Trophoblast cell (in vitro differentiated cells and primary cell): ENCODE results near the gene VPS13D.

Source experiments
- DNase-seq, 2 donors: peaks; one replicate each; pipeline ENCODE4 v3.0.0-alpha.2; 2016
- H2AFZ ChIP-seq: 2 replicates; pipeline ENCODE4 v1.6.1; 2013; ENCODE audit warnings: low read length, moderate library complexity, mild to moderate bottlenecking; ENCODE audit not compliant: insufficient read depth, poor library complexity
- H2AK5ac ChIP-seq: 2 replicates; pipeline ENCODE4 v1.6.1; 2013; ENCODE audit warnings: mild to moderate bottlenecking, low read length
- H2BK120ac ChIP-seq: 2 replicates; pipeline ENCODE4 v1.6.1; 2013; ENCODE audit warnings: low read length, mild to moderate bottlenecking, moderate library complexity; ENCODE audit not compliant: insufficient read depth, poor library complexity
- H2BK12ac ChIP-seq: 2 replicates; pipeline ENCODE4 v1.6.1; 2013; ENCODE audit warnings: mild to moderate bottlenecking, low read length, moderate library complexity
- H2BK5ac ChIP-seq: 2 replicates; pipeline ENCODE4 v1.6.1; 2013; ENCODE audit warnings: low read length, low read depth, moderate library complexity, mild to moderate bottlenecking; ENCODE audit not compliant: poor library complexity
- H3K14ac ChIP-seq: 2 replicates; pipeline ENCODE4 v1.6.1; 2013; ENCODE audit warnings: mild to moderate bottlenecking, low read length
- H3K18ac ChIP-seq: 2 replicates; pipeline ENCODE4 v1.6.1; 2013; ENCODE audit warnings: mild to moderate bottlenecking, low read length
- H3K23ac ChIP-seq: 2 replicates; pipeline ENCODE4 v1.6.1; 2013; ENCODE audit warnings: low read length
- H3K27ac ChIP-seq: 2 replicates; pipeline ENCODE4 v1.5.1; 2013; ENCODE audit warnings: low read depth, mild to moderate bottlenecking, inconsistent platforms, low read length, moderate library complexity
- H3K27me3 ChIP-seq: 2 replicates; pipeline ENCODE4 v1.6.1; 2013; ENCODE audit warnings: inconsistent platforms, mild to moderate bottlenecking, low read length, moderate library complexity; ENCODE audit not compliant: insufficient read depth
- H3K36me3 ChIP-seq, 2 experiments: 1 replicate in 1 of 2; 2 replicates in 1 of 2; pipeline ENCODE4 v1.6.1; 2013; ENCODE audit warnings: low read length in 2 of 2, mild to moderate bottlenecking in 2 of 2, moderate library complexity in 1 of 2; ENCODE audit not compliant: insufficient read depth in 2 of 2, control insufficient read depth in 1 of 2
- H3K4ac ChIP-seq: 2 replicates; pipeline ENCODE4 v1.6.1; 2013; ENCODE audit warnings: low read depth, mild to moderate bottlenecking, low read length, moderate library complexity
- H3K4me1 ChIP-seq, 2 experiments: 1 replicate in 1 of 2; 2 replicates in 1 of 2; pipeline ENCODE4 v1.6.1; 2013; ENCODE audit warnings: low read length in 2 of 2, mild to moderate bottlenecking in 2 of 2, moderate library complexity in 1 of 2; ENCODE audit not compliant: insufficient read depth in 2 of 2, control insufficient read depth in 1 of 2
- H3K4me2 ChIP-seq: 2 replicates; pipeline ENCODE4 v1.6.1; 2013; ENCODE audit warnings: inconsistent platforms, mild to moderate bottlenecking, low read length, moderate library complexity
- H3K4me3 ChIP-seq: 2 replicates; pipeline ENCODE4 v1.5.1; 2013; ENCODE audit warnings: mild to moderate bottlenecking, low read depth, low read length, inconsistent platforms
- H3K79me1 ChIP-seq: one replicate; pipeline ENCODE4 v1.6.1; 2013; ENCODE audit warnings: low read length
- H3K79me2 ChIP-seq: 2 replicates; pipeline ENCODE4 v1.6.1; 2013; ENCODE audit warnings: low read length, mild to moderate bottlenecking; ENCODE audit not compliant: control insufficient read depth, insufficient read depth, poor library complexity
- H3K9ac ChIP-seq: 2 replicates; pipeline ENCODE4 v1.6.1; 2013; ENCODE audit warnings: mild to moderate bottlenecking, low read length
- H3K9me3 ChIP-seq: 2 replicates; pipeline ENCODE4 v1.6.1; 2013; ENCODE audit warnings: low read depth, mild to moderate bottlenecking, control low read depth, inconsistent platforms, low read length; ENCODE audit not compliant: insufficient read depth
- H4K12ac ChIP-seq: 2 replicates; pipeline ENCODE4 v1.6.1; 2013; ENCODE audit warnings: low read depth, mild to moderate bottlenecking, low read length, moderate library complexity
- H4K8ac ChIP-seq: 2 replicates; pipeline ENCODE4 v1.6.1; 2013; ENCODE audit warnings: low read depth, mild to moderate bottlenecking, low read length, moderate library complexity
- H4K91ac ChIP-seq: one replicate; pipeline ENCODE4 v1.6.1; 2013; ENCODE audit warnings: low read depth, mild to moderate bottlenecking, low read length, moderate library complexity
- WGBS: extraction: QIAGEN DNeasy Blood & Tissue Kit; methylation state at CpG from one replicate; pipeline ENCODE4 v1.1.7; 2013; ENCODE audit warnings: missing lambda C conversion rate; ENCODE audit not compliant: insufficient read length, insufficient coverage; ENCODE audit errors: extremely low coverage; 5-methylcytosine and 5-hydroxymethylcytosine counted together

The VPS13D gene

GRCh38 chr1:12301518-12302237 lies 71.8 kb downstream of the VPS13D start:
- Histone ChIP-seq H3K14ac (no peak overlapping the region), H4K91ac (no peak overlapping the region), H3K79me2 (no peaks in the 10 kb centered on the region), H2BK120ac (no peak overlapping the region), H4K12ac (no peak overlapping the region), H3K4me2 (no peak overlapping the region), H3K27ac (no peak overlapping the region), H2AFZ (no peak overlapping the region), H3K4me3 (no peak overlapping the region), H2AK5ac (no peak overlapping the region), H2BK5ac (no peak overlapping the region), H3K18ac (no peak overlapping the region), H3K23ac (no peak overlapping the region), H3K4me1 (no peaks in the 10 kb centered on the region), H4K8ac (no peak overlapping the region), H3K79me1 (no peaks in the 10 kb centered on the region), H2BK12ac (no peak overlapping the region), H3K9me3 (peaks cover 4% of the 10 kb centered on the region), H3K36me3 (peaks cover 11 to 19% of the 10 kb centered on the region in 2 experiments), H3K9ac (no peak overlapping the region), H3K27me3 (no peaks in the 10 kb centered on the region), H3K4ac (no peak overlapping the region)
- no CpG with 5 or more reads among the region's 8 CpGs for WGBS
- DNase-seq: no peak

DNA sequence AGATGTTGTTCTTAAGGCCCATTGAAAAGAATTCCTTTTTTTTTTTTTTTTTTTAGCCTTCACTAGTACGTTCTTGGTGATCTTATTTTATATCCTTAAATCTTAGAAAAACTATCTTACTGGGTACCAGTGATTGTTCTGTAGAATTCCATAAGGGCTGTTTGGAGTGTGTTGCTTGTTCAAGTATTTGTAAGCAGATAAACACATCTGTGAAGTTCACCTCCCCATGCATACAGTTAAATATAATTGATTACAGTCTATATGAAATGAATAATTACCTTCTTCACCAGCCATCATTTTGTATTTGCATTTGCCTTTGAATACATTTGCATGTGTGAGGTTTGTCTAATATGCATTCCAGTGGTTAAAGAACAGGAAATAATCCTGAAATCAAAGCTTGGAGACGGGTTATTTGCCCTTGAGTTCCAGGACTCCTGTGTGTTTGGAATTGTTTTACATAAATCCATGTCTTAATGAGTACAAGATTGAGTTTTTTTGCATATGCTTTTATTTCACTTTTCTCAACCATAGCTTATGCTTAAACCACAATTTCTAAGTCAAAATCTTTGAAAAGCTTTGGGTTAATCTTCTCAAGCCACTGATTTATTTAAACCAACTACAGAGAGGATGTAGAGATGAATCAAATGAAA lies 73.1 kb downstream of the VPS13D start:
- Histone ChIP-seq H2BK5ac (no peak overlapping the region), H3K4ac (no peak overlapping the region), H2AFZ (no peak overlapping the region), H3K27me3 (no peaks in the 10 kb centered on the region), H3K9me3 (peaks cover 4% of the 10 kb centered on the region), H3K4me1 (no peaks in the 10 kb centered on the region), H3K79me2 (no peaks in the 10 kb centered on the region), H2BK12ac (no peak overlapping the region), H3K36me3 (peaks cover 13 to 21% of the 10 kb centered on the region in 2 experiments), H3K4me3 (no peak overlapping the region), H2BK120ac (no peak overlapping the region), H3K9ac (no peak overlapping the region), H3K4me2 (no peak overlapping the region), H3K23ac (no peak overlapping the region), H3K14ac (no peak overlapping the region), H3K18ac (no peak overlapping the region), H2AK5ac (no peak overlapping the region), H3K27ac (no peak overlapping the region), H4K12ac (no peak overlapping the region), H4K8ac (no peak overlapping the region), H3K79me1 (no peaks in the 10 kb centered on the region), H4K91ac (no peak overlapping the region)
- no CpG with 5 or more reads among the region's 2 CpGs for WGBS
- no peak for DNase-seq

DNA sequence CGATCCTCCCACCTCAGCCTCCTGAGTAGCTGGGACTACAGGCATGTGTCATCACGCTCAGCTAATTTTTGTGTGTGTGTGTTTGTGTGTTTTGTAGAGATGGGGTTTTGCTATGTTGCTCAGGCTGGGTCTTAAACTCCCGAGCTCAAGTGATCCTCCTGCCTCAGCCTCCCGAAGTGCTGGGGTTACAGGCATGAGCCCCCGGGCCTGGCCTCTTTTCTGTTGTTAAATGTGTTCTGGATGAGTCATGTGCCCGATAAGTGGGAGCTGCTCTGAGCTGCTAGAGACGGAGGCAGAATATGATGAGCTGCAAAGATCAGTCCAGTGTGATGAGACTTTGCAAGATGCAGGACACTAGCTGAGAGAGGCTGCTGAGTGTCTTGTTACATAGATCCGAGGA lies 75.5 kb downstream of the VPS13D start:
- H4K91ac ChIP-seq: no peak overlapping the region
- H2BK12ac ChIP-seq: no peak overlapping the region
- no peak overlapping the region for H3K23ac ChIP-seq
- no peak overlapping the region for H2BK5ac ChIP-seq
- no CpG with 5 or more reads among the region's 8 CpGs for WGBS
- H3K79me2 ChIP-seq: no peaks in the 10 kb centered on the region
- H4K8ac ChIP-seq: no peak overlapping the region
- no peak for DNase-seq
- H3K27ac ChIP-seq: no peak overlapping the region
- no peak overlapping the region for H3K4me3 ChIP-seq
- H2BK120ac ChIP-seq: no peak overlapping the region
- no peaks in the 10 kb centered on the region for H3K4me1 ChIP-seq
- H3K36me3 ChIP-seq: peaks cover 17 to 24% of the 10 kb centered on the region in 2 experiments
- no peak overlapping the region for H3K4me2 ChIP-seq
- H3K9me3 ChIP-seq: peaks cover 4% of the 10 kb centered on the region
- H3K14ac ChIP-seq: no peak overlapping the region
- H3K27me3 ChIP-seq: no peaks in the 10 kb centered on the region
- no peak overlapping the region for H2AK5ac ChIP-seq
- H4K12ac ChIP-seq: no peak overlapping the region
- H3K18ac ChIP-seq: no peak overlapping the region
- H3K9ac ChIP-seq: no peak overlapping the region
- H3K79me1 ChIP-seq: no peaks in the 10 kb centered on the region
- H2AFZ ChIP-seq: no peak overlapping the region
- H3K4ac ChIP-seq: no peak overlapping the region

- DNase-seq: no peak
- Histone ChIP-seq H3K27me3 (no peaks in the 10 kb centered on the region), H3K36me3 (peaks cover 18 to 37% of the 10 kb centered on the region in 2 experiments), H3K4me3 (no peak overlapping the region), H3K18ac (no peak overlapping the region), H3K23ac (no peak overlapping the region), H2AK5ac (no peak overlapping the region), H2BK12ac (no peak overlapping the region), H3K79me2 (no peaks in the 10 kb centered on the region), H4K8ac (no peak overlapping the region), H3K9ac (no peak overlapping the region), H3K4me1 (no peaks in the 10 kb centered on the region), H3K9me3 (peaks cover 2% of the 10 kb centered on the region), H2AFZ (no peak overlapping the region), H3K4me2 (no peak overlapping the region), H4K91ac (no peak overlapping the region), H3K79me1 (no peaks in the 10 kb centered on the region), H3K27ac (no peak overlapping the region), H4K12ac (no peak overlapping the region), H2BK5ac (no peak overlapping the region), H3K14ac (no peak overlapping the region), H2BK120ac (no peak overlapping the region), H3K4ac (no peak overlapping the region)
- no CpG with 5 or more reads among the region's 6 CpGs for WGBS
Observed at GRCh38 chr1:12309783-12310742, 80.2 kb downstream of the VPS13D start.
